Glutamatergic neuron (in vitro differentiated cells): ENCODE results near the gene MAGEA2. TPM values are rescaled to one million over a fixed set of nuclear protein-coding genes. Genes with fewer than 3 reads are reported as not detected.

Experiments used
- total RNA-seq: library from RNA; stranded (reverse); fragmentation: NEBNext Ultra II Directional; extraction: Animal tissue kit (Norgen Biotek cat#: 25700); gene quantifications from one replicate; pipeline ENCODE4 v1.2.1, GENCODE V29; 2021; ENCODE audit not compliant: unreplicated experiment

The MAGEA2 gene
- total RNA-seq, 1 donor from 2014 or later, result 2.7 TPM

Other genes starting within 250 kb of the MAGEA2 start
- gene GABRQ, start 115.9 kb downstream of the MAGEA2 start, total RNA-seq, result 2.6 TPM
- gene MAGEA3, start 55.0 kb downstream of the MAGEA2 start, total RNA-seq, result not detected
- gene CSAG2, start 44.6 kb downstream of the MAGEA2 start, total RNA-seq, result not detected
- gene MAGEA2B, start 39.2 kb downstream of the MAGEA2 start, total RNA-seq, result 10.6 TPM
- 0.98 TPM for gene CSAG1, start 20.1 kb downstream of the MAGEA2 start, total RNA-seq
- 1.1 TPM for gene MAGEA12, start 20.1 kb downstream of the MAGEA2 start, total RNA-seq
- 7.4 TPM for gene CSAG3, start 5.4 kb upstream of the MAGEA2 start, total RNA-seq
- gene MAGEA6, start 15.8 kb upstream of the MAGEA2 start, total RNA-seq, result 0.32 TPM
- 23.6 TPM for gene CETN2, start 76.9 kb upstream of the MAGEA2 start, total RNA-seq
- gene NSDHL, start 77.2 kb upstream of the MAGEA2 start, total RNA-seq, result 36.1 TPM
- 1.1 TPM for gene ZNF185, start 144.2 kb upstream of the MAGEA2 start, total RNA-seq
- not detected for gene PNMA5, start 240.3 kb upstream of the MAGEA2 start, total RNA-seq